Pancreas (tissue), 10 donors: Measurements from ENCODE around the gene HEPHL1. TPM values are rescaled to one million over a fixed set of nuclear protein-coding genes. Genes with fewer than 3 reads are reported as not detected.

ENCODE experiments used
- ATAC-seq, 4 donors: fragments of 200-7000 bp; cut with Tn5 transposase; one replicate each; pipeline versions ENCODE4 v1.8.0 to v1.9.1; 2020; ENCODE audit warnings: mild to moderate bottlenecking in 4 of 4, moderate library complexity in 4 of 4
- DNase-seq, 6 donors: peaks; one replicate each; pipeline ENCODE4 v3.0.0-alpha.2; 2020
- FAIRE-seq: peaks from 2 replicates; lab custom pipeline; 2012; peaks lifted over from hg19 to GRCh38; lab: Jason Lieb, UNC
- H3K27ac ChIP-seq, 4 donors: fragments of 200-600 bp; sonication (generic); 1 replicate in 3 of 4; 2 replicates in 1 of 4; pipeline versions ENCODE4 v1.5.0 to v1.8.0; 2020
- H3K27me3 ChIP-seq, 4 donors: fragments of 200-600 bp; one replicate each; pipeline ENCODE4 v1.8.0; 2021
- H3K36me3 ChIP-seq, 3 donors: fragments of 200-600 bp; sonication (generic) in 1 of 3; one replicate each; pipeline versions ENCODE4 v1.5.0 to v1.8.0; 2020 to 2021
- H3K4me1 ChIP-seq, 3 donors: fragments of 200-600 bp; one replicate each; pipeline ENCODE4 v1.8.0; 2021
- H3K4me3 ChIP-seq, 4 donors: fragments of 200-600 bp; sonication (generic) in 2 of 4; one replicate each; pipeline versions ENCODE4 v1.5.0 to v1.8.0; 2020 to 2021
- H3K9me3 ChIP-seq, 4 donors: fragments of 200-600 bp; one replicate each; pipeline ENCODE4 v1.8.0; 2021
- CTCF ChIP-seq, 4 donors: fragments of 200-600 bp; sonication (generic) in 3 of 4; IDR thresholded peaks; one replicate each; pipeline versions ENCODE4 v1.5.0 to v1.8.0; 2021; ENCODE audit warnings: antibody characterized with exemption in 4 of 4
- WGBS, 2 donors: extraction: QIAGEN DNeasy Blood & Tissue Kit; methylation state at CpG; one replicate each; pipeline ENCODE4 v1.1.7; 2013; 5-methylcytosine and 5-hydroxymethylcytosine counted together
- intact Hi-C, 3 donors: fragments of 100-400 bp; cut with DNase I; formaldehyde crosslinking; loops; one replicate each; pipeline versions ENCODE4 v1.11.1 to v1.14.2; 2022
- polyA plus RNA-seq, 2 donors: library from polyadenylated mRNA; stranded (reverse); fragments of 200-250 nt; gene quantifications; one replicate each; pipeline ENCODE4 v1.2.3, GENCODE V29; 2013
- total RNA-seq, 6 donors: library from RNA; stranded (reverse); fragmentation: NEBNext Ultra II Directional in 4 of 6; extraction: Animal tissue kit (Norgen Biotek cat#: 25700) in 4 of 6; gene quantifications; one replicate each; pipeline versions ENCODE4 v1.2.1 to v1.2.4, GENCODE V29; 2021 to 2023
- donor health status: healthy with polysubstance abuse.
- donor health status: DM: no; HTN: no; CAD: no; lungs with moderate emphysema.
- donor health status: DM: no; HTN: no; CAD: no.
- donor health status: control.
- donor health status: control.
- donor health status: Bipolar disorder and iron deficiency.
- donor health status: DM: yes; HTN: yes; CAD: no.
- donor health status: DM: no; HTN: no; CAD: no.
- donor health status: DM: no; HTN: no; CAD: no.
- donor health status: DM: yes; HTN: yes; CAD: no.

The HEPHL1 gene
- total and polyA plus RNA-seq, 8 donors = not detected

- H3K27me3 ChIP-seq = peaks cover 0 to 4% (median 0%) of the 10 kb centered on the region in 4 donors
- no peak for TF ChIP-seq CTCF (IDR thresholded peaks at IDR 0.05)
- no peak for FAIRE-seq
- intact Hi-C loops = no loop called here
- no peaks in the 10 kb centered on the region for H3K9me3 ChIP-seq
- DNase-seq = no peak
- H3K4me1 ChIP-seq = no peaks in the 10 kb centered on the region
- no peak overlapping the region for H3K4me3 ChIP-seq
- no peaks in the 10 kb centered on the region for H3K36me3 ChIP-seq
- no peak overlapping the region for H3K27ac ChIP-seq
- WGBS, 2 donors = 62 to 69% methylated on average over 3 of the region's 3 CpGs
- ATAC-seq = no peak
Observed at GRCh38 chr11:94066901-94067429, 45.8 kb downstream of the HEPHL1 start.

- Histone ChIP-seq H3K27ac (no peak overlapping the region), H3K27me3 (peaks cover 0 to 4% (median 0%) of the 10 kb centered on the region in 4 donors), H3K4me1 (no peaks in the 10 kb centered on the region), H3K4me3 (no peak overlapping the region), H3K9me3 (no peaks in the 10 kb centered on the region), H3K36me3 (no peaks in the 10 kb centered on the region)
- FAIRE-seq (no peak), DNase-seq (no peak), ATAC-seq (no peak)
- no peak for TF ChIP-seq CTCF (IDR thresholded peaks at IDR 0.05)
- intact Hi-C loops = no loop called here
- WGBS, 2 donors = 71 to 76% methylated on average over 2 of the region's 2 CpGs
Observed at GRCh38 chr11:94068764-94069163, 47.6 kb downstream of the HEPHL1 start.

GRCh38 chr11:94077552-94078293, 56.6 kb downstream of the HEPHL1 start:
- Histone ChIP-seq H3K36me3 (no peaks in the 10 kb centered on the region), H3K27ac (no peak overlapping the region), H3K27me3 (no peaks in the 10 kb centered on the region), H3K4me3 (no peak overlapping the region), H3K4me1 (peaks cover 0 to 8% (median 0%) of the 10 kb centered on the region in 3 donors), H3K9me3 (no peaks in the 10 kb centered on the region)
- DNase-seq = no peak
- intact Hi-C loops = no loop called here
- TF ChIP-seq CTCF (IDR thresholded peaks at IDR 0.05) = no peak
- no peak for FAIRE-seq
- ATAC-seq = no peak
- 64 to 71% methylated on average over 2 of the region's 2 CpGs for WGBS, 2 donors

- DNase-seq (no peak), FAIRE-seq (no peak), ATAC-seq (no peak)
- no peaks in the 10 kb centered on the region for H3K9me3 ChIP-seq
- 92 to 94% methylated on average over 1 of the region's 1 CpG for WGBS, 2 donors
- H3K27ac ChIP-seq = no peak overlapping the region
- no peaks in the 10 kb centered on the region for H3K36me3 ChIP-seq
- intact Hi-C loops = no loop called here
- no peak overlapping the region for H3K4me3 ChIP-seq
- no peaks in the 10 kb centered on the region for H3K27me3 ChIP-seq
- H3K4me1 ChIP-seq = no peaks in the 10 kb centered on the region
- TF ChIP-seq CTCF (IDR thresholded peaks at IDR 0.05) = no peak
Observed at GRCh38 chr11:94084164-94084563, 63.0 kb downstream of the HEPHL1 start.

- intact Hi-C loops = no loop called here
- Histone ChIP-seq H3K4me3 (no peak overlapping the region), H3K27ac (no peak overlapping the region), H3K4me1 (no peaks in the 10 kb centered on the region), H3K27me3 (no peaks in the 10 kb centered on the region), H3K9me3 (no peaks in the 10 kb centered on the region), H3K36me3 (no peaks in the 10 kb centered on the region)
- no peak for FAIRE-seq
- no peak for ATAC-seq
- DNase-seq = no peak
- WGBS, 2 donors = 83% methylated on average over 21 of the region's 21 CpGs
- no peak for TF ChIP-seq CTCF (IDR thresholded peaks at IDR 0.05)
Observed at GRCh38 chr11:94088906-94089305, 67.8 kb downstream of the HEPHL1 start.
